Stimulated activated CD4-positive, alpha-beta T cell treated with anti-CD3 and anti-CD28 coated beads, Interleukin-12 subunit alpha, Interleukin-12 subunit beta, amount 100 ng/mL, for 4 hours (primary cell): Measurements from ENCODE around the gene TUBA1A.
A peak's percentile ranks its signal among the peaks of the same experiment; 100 is the strongest.
"Not testable (repeated sequence)": the region's sequence is repeated elsewhere in the genome, so short reads cannot be mapped to it uniquely, and the experiment has no call there.

Source experiments
- DNase-seq: peaks from one replicate; pipeline ENCODE4 v3.0.0-alpha.2; 2020

The TUBA1A gene

GRCh38 chr12:49188916-49189367 is at the start of gene TUBA1A:
TUBA1A (minus strand) TSS chr12:49189080; CDS start chr12:49188979, 101 bp downstream.
- DNase-seq, result peak; percentile 72

DNA sequence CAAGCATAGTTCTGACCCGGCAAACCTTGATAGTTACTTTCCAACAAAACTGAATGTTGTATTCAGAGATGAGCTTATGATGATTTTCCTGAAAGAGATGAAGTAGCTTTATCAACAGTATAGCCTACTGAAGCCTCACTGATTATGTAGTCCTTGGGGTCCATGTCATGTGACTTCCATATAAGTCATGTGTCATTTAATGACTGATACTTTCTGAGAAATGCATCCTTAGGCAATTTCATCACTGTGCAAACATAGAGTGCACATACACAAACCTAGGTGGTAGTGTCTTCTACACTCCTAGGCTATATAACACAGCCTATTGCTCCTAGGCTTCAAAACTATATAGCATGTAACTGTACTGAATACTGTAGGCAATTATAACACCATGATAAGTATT is 47.5 kb upstream of the TUBA1A start:
- DNase-seq, result no peak

- DNase-seq, result peak; percentile 7
These were observed 45.1 kb upstream of the TUBA1A start for GRCh38 chr12:49233842-49234526.

DNA sequence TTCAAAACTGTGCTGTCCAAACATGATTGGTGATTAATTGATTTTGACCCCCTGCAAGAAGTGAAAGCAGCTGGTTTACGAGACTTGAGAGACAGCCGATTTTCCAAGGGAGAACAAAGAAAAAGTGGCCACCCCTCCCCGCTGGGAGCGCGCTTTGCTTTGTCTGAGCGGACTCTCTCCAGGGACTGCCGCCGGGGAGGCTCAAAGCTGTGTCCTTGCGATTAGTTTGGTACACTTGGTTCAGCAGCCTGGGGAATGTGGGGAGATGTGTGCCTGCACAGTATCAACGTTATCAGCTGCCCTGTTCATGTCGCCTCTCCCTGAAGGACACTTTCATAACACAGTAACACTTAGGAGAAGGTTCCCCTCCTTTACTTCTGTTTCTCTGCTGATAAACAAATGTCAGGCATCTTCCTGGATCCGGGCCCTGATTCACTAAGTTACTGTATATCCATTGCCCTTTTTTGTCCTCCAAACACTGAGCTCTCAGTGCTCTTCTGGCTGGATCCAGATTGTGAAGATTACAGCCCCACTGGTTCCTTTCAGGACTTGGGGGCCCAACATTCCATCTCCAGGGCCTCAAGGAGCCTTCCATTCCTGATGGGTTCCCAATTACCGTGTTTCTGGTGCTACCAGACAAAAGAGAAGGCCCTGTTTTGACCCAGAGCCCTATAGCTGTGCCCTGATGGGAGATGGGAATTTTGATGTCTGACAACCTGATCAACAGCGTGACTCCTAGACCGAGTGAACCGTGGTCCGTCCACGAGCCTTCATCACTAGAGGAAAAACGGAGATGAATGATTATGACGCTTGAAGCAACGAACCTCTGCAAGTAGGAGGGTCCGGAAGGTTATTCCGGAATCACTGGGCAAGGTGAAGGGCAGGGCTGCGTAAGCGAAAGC is 44.3 kb upstream of the TUBA1A start:
- DNase-seq, result no peak

DNA sequence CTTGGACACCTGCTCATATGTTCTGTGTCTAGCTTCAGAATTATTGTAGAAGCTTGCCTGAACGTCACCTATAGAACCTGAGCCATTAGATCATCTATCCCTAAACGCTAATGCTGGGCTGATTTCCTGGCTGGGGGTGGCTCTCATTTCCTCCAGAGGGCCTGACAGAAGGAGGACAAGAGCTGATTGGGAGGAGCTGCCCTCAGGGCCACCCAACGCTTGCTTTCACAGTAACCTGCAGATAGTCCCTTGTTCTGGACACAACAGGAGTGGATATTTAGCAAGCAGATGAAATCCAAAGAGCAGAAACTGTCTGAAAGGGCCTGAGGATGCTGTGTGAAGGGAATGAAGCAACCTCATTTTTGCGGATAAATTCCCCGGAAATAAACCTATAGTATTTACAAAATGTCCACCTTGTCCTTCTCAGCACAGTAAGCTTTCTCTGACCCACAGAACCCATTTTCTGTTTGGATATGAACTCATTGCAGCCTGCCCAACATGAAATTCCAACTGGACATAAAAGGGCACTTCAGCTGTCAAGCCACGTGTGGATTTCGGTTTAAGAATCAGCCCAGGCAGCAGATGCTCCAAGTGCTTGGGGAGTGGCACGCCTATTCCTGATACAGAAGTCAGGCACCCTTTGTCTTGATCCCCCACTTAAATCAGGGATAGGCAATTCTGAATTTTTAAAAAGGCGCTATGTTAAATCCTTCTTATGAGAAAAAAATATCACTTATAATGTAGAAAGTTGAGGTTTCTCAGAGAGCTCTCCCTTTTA is 43.2 kb upstream of the TUBA1A start:
- no peak for DNase-seq

DNA sequence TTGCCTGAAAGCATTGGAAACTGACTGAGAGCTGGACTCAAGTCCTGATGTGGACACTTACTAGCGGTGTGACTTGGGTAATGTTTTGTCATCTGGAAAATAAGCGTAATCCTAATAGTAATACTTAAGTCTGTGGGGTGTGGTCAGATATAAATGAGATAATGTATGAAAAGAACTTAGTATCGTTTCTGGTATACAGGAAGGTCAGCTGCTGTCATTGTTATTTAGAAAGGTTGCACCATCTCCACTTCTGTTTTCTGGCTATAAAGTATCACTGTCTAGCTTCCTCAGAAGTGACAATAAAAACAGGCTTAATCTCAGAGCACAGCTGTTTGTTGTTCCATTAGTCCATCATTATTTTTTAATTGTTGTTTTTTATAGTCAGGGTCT is 41.9 kb upstream of the TUBA1A start:
- DNase-seq, result no peak

DNA sequence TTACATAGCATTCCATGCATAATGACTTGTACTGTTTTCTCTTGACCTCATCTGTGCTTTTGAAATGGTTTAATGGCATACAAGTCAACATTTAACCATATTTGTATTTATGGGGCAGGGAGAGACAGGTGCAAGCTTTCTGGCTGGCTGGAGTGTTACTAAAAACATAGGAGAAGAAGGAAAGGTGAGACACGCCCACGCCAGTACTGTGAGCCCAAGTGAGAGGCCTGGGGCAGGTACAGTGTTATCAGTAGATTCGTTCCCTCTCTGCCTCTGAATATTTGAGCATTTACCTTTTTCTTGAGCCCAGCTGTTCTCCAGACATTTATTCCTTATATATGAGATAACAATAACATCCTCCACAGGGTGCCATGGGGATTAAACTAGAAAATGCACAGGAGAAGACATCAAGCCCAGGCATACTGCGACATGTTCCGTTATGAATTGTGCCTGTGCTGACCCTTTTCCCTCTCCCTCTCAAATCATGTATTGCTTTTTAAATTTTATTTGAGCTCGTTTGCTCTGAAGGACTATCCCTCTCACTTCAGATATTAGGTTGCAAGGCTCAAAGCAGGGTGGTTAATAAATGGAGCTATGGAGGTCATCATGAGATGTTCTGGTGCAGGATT is 41.4 kb upstream of the TUBA1A start:
- no peak for DNase-seq

- DNase-seq, result no peak
These were observed 39.8 kb upstream of the TUBA1A start for GRCh38 chr12:49228653-49229052.

DNA sequence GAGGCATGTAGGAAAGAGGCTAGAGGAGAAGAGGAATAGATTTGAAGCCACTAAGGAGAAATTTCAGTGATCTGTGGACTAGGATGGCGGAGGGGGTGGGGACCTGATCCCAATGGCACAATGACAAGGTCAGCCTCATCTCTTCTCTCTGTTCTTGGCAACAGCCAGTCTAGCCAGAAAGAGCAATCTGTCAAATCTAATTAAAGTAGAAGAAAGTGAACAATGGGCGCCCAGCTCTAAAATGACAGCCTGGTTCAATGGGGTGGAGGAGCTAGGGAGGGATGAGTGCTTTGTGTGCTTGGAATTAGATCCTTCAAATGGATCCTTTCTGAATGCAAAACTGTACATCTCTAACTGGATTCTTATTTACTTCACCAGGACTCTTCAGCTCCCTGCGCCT is 38.8 kb upstream of the TUBA1A start:
- no peak for DNase-seq

- no peak for DNase-seq
These were observed 36.8 kb upstream of the TUBA1A start for GRCh38 chr12:49225576-49226166.

GRCh38 chr12:49223590-49224369 is 34.9 kb upstream of the TUBA1A start:
- no peak for DNase-seq

DNA sequence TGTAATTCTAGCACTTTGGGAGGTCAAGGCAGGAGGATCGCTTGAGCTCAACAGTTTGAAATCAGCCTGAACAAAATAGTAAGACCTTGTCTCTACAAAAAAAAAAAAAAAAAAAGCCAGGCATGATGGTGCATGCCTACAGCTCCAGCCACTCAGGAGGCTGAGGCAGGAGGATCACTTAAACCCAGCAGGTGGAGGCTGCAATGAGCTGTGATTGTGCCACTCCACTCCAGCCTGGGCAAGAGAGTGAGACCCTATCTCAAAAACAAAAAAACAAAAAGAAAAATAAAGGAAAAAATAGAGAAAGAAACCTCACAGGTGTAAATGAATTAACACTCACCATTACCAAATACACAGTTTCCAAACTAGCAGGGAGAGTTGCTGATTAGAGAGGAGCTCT is 34.2 kb upstream of the TUBA1A start:
- DNase-seq, result no peak

DNA sequence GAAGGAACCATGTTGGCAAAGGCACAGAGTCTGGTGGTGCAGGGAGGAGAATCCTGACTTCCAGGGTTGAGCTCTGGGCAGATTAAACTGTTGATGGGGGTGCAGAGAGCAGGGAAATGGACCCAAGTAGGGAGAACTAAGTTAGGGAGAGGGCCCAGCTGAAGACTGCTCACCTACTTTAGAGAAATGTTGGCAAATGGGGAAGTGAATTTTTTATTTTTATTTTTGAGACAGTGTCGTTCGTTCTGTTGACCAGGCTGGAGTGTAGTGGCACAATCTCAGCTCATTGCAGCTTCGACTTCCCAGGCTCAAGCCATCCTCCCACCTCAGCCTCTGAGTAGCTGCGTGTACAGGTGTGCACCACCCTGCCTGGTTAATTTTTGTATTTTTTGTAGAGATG is 32.1 kb upstream of the TUBA1A start:
- no peak for DNase-seq

DNA sequence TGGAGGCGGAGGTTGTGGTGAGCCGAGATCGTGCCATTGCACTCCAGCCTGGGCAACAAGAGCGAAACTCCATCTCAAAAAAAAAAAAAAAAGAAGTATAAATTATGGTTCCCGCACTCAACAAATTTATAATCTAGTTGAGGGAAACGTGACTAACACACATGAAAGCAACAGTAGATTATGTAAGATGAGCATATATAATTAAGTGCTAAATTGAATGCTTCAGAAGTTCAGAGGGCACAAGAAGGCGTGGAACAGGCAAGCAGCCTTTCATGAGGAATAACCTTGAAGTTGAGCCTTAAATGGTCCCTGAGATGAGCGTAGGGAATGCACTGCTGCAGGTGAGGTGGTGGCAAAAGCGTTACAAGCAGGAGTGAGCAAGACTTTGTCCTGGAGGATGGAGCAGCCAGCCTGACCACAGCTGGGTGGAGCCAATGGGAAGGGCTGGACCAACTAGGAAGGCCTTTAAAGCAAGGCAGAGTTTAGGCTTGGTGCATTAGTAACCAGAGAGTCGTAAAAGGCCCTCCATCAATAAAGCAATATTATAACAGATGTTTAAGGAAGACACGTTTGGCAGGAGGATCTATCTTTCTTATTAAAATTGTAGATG is 30.6 kb upstream of the TUBA1A start:
- DNase-seq, result no peak

- DNase-seq, result no peak
These were observed 23.7 kb upstream of the TUBA1A start for GRCh38 chr12:49212572-49212971.

GRCh38 chr12:49210703-49211102 is 21.8 kb upstream of the TUBA1A start:
- DNase-seq, result not testable (repeated sequence)

DNA sequence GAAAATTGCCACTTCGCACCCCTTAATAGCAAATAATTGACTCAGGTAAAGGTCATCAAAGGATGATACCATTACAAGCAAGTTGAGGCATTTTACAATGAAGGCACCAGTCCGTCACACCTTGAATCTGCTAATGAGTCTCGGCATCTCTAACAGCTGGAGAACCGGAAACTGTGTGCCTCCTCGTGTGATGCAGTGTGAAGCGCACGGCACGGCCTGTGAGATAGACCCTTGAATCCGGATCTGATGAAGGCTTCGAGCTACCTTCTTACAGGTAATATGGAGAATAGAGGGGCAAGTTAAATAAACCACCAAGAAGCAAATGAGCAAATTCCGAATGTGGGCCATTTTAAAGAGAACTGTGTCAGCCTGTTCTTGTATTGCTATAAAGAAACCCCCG is 19.8 kb upstream of the TUBA1A start:
- no peak for DNase-seq

- DNase-seq, result no peak
These were observed 19.3 kb upstream of the TUBA1A start for GRCh38 chr12:49208146-49208545.

DNA sequence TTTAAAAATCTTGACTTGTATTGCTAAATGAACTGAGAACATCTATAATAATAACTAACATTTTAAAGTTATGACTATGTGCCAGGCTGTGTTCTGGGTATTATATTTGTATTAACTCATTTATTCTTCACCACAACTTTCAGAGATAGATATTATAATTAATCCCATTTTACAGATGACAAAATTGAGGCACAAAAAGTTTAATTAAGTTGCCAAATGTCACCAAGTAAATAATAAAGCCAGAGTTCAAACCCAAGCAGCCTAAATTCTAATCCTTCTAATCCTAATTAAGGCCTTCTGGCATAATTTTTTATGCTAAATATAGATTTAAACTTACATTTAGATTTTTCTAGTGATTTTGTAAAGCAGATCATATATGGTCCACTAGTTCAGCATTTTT is 17.5 kb upstream of the TUBA1A start:
- no peak for DNase-seq

DNA sequence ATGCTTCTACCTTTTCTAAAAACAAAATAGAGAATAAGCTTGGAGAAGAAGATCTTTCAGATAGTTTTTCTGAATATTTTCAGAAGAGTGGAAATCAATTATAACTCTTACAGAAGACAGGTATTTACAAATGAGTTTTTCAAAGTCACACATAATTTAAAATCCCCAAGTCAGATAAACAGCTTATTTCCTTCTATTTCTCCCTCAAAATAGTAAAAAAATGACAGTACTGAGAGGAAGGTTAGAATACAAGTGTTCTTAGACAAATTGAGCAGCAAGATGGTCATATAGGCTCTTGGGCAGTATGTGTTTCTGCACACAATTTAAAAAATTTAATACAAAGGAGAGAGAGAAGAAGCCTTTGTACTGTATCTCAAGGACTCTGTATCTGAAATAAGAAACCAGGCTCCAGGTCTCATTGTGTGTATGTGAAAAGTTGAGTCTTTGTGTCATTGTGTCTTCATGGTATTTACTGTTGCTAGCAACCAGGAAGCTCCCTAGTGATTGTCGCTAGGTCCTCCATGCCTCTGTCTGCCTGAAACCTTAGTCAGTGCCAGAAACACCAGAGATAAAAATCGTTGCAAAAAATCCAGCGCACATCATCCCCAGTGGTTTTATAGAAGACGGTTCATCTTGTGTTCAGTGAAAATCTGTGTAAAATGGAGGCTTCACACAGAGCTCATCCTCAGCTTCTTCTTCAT is 12.9 kb upstream of the TUBA1A start:
- no peak for DNase-seq
